OCI-LY3 (cell line): ENCODE results near the gene RC3H1.

ENCODE experiments used
- H2AFZ ChIP-seq: fragments of 200-600, 300-600 bp; shearing (Covaris generic); 2 replicates; pipeline ENCODE4 v1.6.0; 2014; ENCODE audit warnings: antibody characterized with exemption, low read depth, low read length
- H3K27ac ChIP-seq: fragments of 200-600, 300-600 bp; sonication (generic); 2 replicates; pipeline ENCODE4 v1.5.1; 2014; ENCODE audit warnings: mild to moderate bottlenecking, low read length, moderate library complexity, mixed read lengths
- H3K27me3 ChIP-seq: fragments of 200-600, 300-600 bp; sonication (generic); 2 replicates; pipeline ENCODE4 v1.6.1; 2014; ENCODE audit warnings: low read depth, low read length, mixed read lengths
- H3K36me3 ChIP-seq: fragments of 200-600, 300-600 bp; sonication (generic); replicated peaks from 2 replicates; pipeline ENCODE3; 2014; ENCODE audit warnings: low read depth, low read length, mixed read lengths
- H3K4me1 ChIP-seq: fragments of 300-600, 200-600 bp; sonication (generic); 2 replicates; pipeline ENCODE4 v1.6.1; 2014; ENCODE audit warnings: low read length, mixed read lengths
- H3K4me2 ChIP-seq: fragments of 200-600, 300-600 bp; sonication (generic); 2 replicates; pipeline ENCODE4 v1.6.1; 2014; ENCODE audit warnings: low read length, mixed read lengths
- H3K4me3 ChIP-seq: fragments of 300-600, 200-600 bp; sonication (generic); 2 replicates; pipeline ENCODE4 v1.5.1; 2014; ENCODE audit warnings: antibody characterized with exemption, mild to moderate bottlenecking, low read length, moderate library complexity
- H3K79me2 ChIP-seq: fragments of 300-600, 200-600 bp; shearing (Covaris generic); 2 replicates; pipeline ENCODE4 v1.6.1; 2014; ENCODE audit warnings: mild to moderate bottlenecking, low read length, mixed read lengths
- H3K9ac ChIP-seq: fragments of 300-600, 200-600 bp; shearing (Covaris generic); 2 replicates; pipeline ENCODE4 v1.6.0; 2014; ENCODE audit warnings: mild to moderate bottlenecking, low read length, moderate library complexity
- H3K9me3 ChIP-seq: fragments of 200-600, 300-600 bp; shearing (Covaris generic); 2 replicates; pipeline ENCODE4 v1.6.1; 2014; ENCODE audit warnings: low read length, mixed read lengths; ENCODE audit not compliant: insufficient read depth
- H4K20me1 ChIP-seq: fragments of 200-600, 300-600 bp; sonication (generic); 2 replicates; pipeline ENCODE4 v1.6.1; 2016; ENCODE audit warnings: low read length, mixed read lengths; ENCODE audit not compliant: insufficient read depth
- EZH2phosphoT487 ChIP-seq: fragments of 200-600 bp; shearing (Covaris generic); IDR thresholded peaks from 2 replicates; pipeline ENCODE4 v1.6.1; 2018; ENCODE audit warnings: antibody characterized with exemption, mixed run types, low read depth
- TF ChIP-seq, protein P1 (sequence below): fragments of 200-600, 300-600 bp; sonication (generic); IDR thresholded peaks from 2 replicates; pipeline ENCODE4 v1.5.1; 2014; ENCODE audit warnings: antibody characterized with exemption, low read length, low read depth

RC3H1 gene

DNA sequence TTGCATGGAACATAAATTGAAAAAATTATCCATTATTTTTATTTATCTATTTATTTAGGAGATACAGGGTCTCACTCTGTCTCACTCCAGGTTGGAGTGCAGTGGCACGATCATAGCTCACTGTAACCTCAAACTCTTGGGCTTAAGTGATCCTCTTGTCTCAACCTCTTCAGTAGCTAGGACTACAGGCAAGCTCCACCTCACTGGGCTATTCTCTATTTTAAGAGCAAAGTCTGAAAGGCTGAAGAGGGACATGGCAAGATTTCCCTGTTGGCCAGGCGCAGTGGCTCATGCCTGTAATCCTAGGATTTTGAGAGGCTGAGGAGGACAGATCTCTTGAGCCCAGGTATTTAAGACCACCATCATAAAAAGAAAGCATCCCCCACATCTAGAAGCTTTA is 14.0 kb upstream of the RC3H1 start:
- H3K4me2 ChIP-seq, result no peak overlapping the region
- no peak overlapping the region for H2AFZ ChIP-seq
- H4K20me1 ChIP-seq, result no peaks in the 10 kb centered on the region
- H3K4me1 ChIP-seq, result no peaks in the 10 kb centered on the region
- H3K36me3 ChIP-seq, result no peaks in the 10 kb centered on the region
- no peak overlapping the region for H3K9ac ChIP-seq
- H3K9me3 ChIP-seq, result no peaks in the 10 kb centered on the region
- H3K27ac ChIP-seq, result no peak overlapping the region
- TF ChIP-seq, protein P1, sequence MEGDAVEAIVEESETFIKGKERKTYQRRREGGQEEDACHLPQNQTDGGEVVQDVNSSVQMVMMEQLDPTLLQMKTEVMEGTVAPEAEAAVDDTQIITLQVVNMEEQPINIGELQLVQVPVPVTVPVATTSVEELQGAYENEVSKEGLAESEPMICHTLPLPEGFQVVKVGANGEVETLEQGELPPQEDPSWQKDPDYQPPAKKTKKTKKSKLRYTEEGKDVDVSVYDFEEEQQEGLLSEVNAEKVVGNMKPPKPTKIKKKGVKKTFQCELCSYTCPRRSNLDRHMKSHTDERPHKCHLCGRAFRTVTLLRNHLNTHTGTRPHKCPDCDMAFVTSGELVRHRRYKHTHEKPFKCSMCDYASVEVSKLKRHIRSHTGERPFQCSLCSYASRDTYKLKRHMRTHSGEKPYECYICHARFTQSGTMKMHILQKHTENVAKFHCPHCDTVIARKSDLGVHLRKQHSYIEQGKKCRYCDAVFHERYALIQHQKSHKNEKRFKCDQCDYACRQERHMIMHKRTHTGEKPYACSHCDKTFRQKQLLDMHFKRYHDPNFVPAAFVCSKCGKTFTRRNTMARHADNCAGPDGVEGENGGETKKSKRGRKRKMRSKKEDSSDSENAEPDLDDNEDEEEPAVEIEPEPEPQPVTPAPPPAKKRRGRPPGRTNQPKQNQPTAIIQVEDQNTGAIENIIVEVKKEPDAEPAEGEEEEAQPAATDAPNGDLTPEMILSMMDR, result no peak
- no peak for TF ChIP-seq EZH2phosphoT487
- H3K27me3 ChIP-seq, result no peaks in the 10 kb centered on the region
- no peaks in the 10 kb centered on the region for H3K79me2 ChIP-seq
- H3K4me3 ChIP-seq, result no peak overlapping the region

DNA sequence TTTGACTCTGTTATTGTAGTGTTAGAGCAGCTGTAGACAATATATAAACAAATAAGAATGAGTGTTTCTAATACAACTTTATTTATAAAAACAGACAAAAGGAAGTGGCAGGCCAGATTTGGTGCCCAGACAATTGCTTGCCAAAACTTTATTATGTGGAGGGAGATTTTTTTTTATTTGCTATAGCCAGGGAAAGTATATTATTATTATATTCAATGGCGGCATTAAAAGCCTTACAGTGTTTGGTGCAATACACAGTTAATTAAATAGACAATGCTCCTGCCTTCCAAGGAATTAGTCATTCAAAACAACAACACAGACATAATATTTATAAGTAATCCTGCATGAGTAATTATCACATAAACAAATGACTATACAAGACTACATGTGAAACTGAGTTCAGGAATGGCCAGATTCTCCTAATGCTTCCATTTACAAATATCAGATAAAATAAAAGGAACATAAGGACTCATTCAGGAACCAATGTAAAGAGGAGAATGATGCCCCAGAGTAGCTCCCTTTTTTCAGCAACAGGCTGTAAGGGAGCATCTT is 10.6 kb upstream of the RC3H1 start:
- H3K9me3 ChIP-seq, result no peaks in the 10 kb centered on the region
- TF ChIP-seq, protein P1, result no peak
- no peak for TF ChIP-seq EZH2phosphoT487
- H3K36me3 ChIP-seq, result no peaks in the 10 kb centered on the region
- no peaks in the 10 kb centered on the region for H3K4me1 ChIP-seq
- no peak overlapping the region for H3K9ac ChIP-seq
- H3K79me2 ChIP-seq, result no peaks in the 10 kb centered on the region
- no peak overlapping the region for H2AFZ ChIP-seq
- no peaks in the 10 kb centered on the region for H4K20me1 ChIP-seq
- no peak overlapping the region for H3K4me2 ChIP-seq
- no peaks in the 10 kb centered on the region for H3K27me3 ChIP-seq
- H3K27ac ChIP-seq, result no peak overlapping the region
- H3K4me3 ChIP-seq, result no peak overlapping the region

- no peak overlapping the region for H3K27ac ChIP-seq
- H4K20me1 ChIP-seq, result no peaks in the 10 kb centered on the region
- no peak overlapping the region for H3K9ac ChIP-seq
- H3K4me3 ChIP-seq, result no peak overlapping the region
- H3K79me2 ChIP-seq, result no peaks in the 10 kb centered on the region
- H3K36me3 ChIP-seq, result no peaks in the 10 kb centered on the region
- no peak overlapping the region for H3K4me2 ChIP-seq
- H3K27me3 ChIP-seq, result no peaks in the 10 kb centered on the region
- TF ChIP-seq EZH2phosphoT487, result no peak
- TF ChIP-seq, protein P1, result no peak
- H3K9me3 ChIP-seq, result no peaks in the 10 kb centered on the region
- H3K4me1 ChIP-seq, result no peaks in the 10 kb centered on the region
- 0 out of 2 replicates have a peak overlapping the region, but pooled peaks have one; percentile 42 for H2AFZ ChIP-seq
Observed at GRCh38 chr1:174031099-174031498, 8.9 kb upstream of the RC3H1 start.

DNA sequence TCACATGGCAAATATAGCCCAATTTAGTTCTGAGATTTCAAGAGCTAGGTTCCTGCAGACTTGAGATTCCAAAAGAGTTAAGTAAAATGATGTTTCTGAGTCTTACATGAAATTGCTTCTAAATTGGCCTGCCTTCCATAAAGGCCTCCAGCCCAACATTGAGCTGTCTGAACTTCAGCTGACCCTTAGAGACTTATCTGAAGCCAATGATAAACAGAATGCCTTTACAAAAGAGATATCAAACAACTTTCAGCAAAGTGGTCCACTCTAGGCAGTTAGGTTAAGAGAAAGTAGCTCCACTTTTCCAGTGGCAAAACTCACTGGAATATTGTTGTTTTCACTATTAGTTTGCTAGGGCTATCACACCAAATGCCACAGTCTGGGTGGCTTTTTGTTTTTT is 6.3 kb upstream of the RC3H1 start:
- Histone ChIP-seq H3K9me3 (no peaks in the 10 kb centered on the region), H3K9ac (no peak overlapping the region), H2AFZ (no peak overlapping the region), H3K79me2 (no peaks in the 10 kb centered on the region), H3K36me3 (no peaks in the 10 kb centered on the region), H3K4me2 (no peak overlapping the region), H3K27ac (no peak overlapping the region), H3K27me3 (no peaks in the 10 kb centered on the region), H3K4me3 (no peak overlapping the region), H4K20me1 (no peaks in the 10 kb centered on the region), H3K4me1 (peaks cover 1% of the 10 kb centered on the region)
- no peak for TF ChIP-seq EZH2phosphoT487
- TF ChIP-seq, protein P1, result no peak
